Peyer's patch (tissue), 4 donors: ENCODE measurements around the gene SH3BP5L. TPM values are rescaled to one million over a fixed set of nuclear protein-coding genes. Genes with fewer than 3 reads are reported as not detected.

Source experiments
- DNase-seq, 3 donors: peaks; one replicate each; pipeline ENCODE4 v3.0.0-alpha.2; 2017 to 2019
- H3K27ac ChIP-seq, 4 donors: fragments of 200-600 bp; sonication (generic); one replicate each; pipeline ENCODE4 v1.5.1; 2016 to 2019
- H3K27me3 ChIP-seq, 2 donors: fragments of 200-600 bp; sonication (generic); one replicate each; pipeline ENCODE4 v1.5.1; 2019
- H3K36me3 ChIP-seq, 3 donors: fragments of 200-600 bp; sonication (generic); one replicate each; pipeline ENCODE4 v1.5.1; 2016 to 2019
- H3K4me1 ChIP-seq, 4 donors: fragments of 200-600 bp; sonication (generic); one replicate each; pipeline ENCODE4 v1.5.1; 2016 to 2019
- H3K4me3 ChIP-seq, 4 donors: fragments of 200-600 bp; sonication (generic); 1 replicate in 3 of 4; 2 replicates in 1 of 4; pipeline ENCODE4 v1.5.1; 2016 to 2019; ENCODE audit warnings: mild to moderate bottlenecking in 1 of 4
- H3K9me3 ChIP-seq, 4 donors: fragments of 200-600 bp; sonication (generic); one replicate each; pipeline ENCODE4 v1.5.1; 2016 to 2019; ENCODE audit warnings: mild to moderate bottlenecking in 1 of 4
- CTCF ChIP-seq, 6 experiments: fragments of 450-650 bp in 4 of 6; fragments of 200-600 bp in 2 of 6; sonication (generic) in 1 of 6; IDR thresholded peaks; one replicate each; pipeline ENCODE4 v1.5.1; 2017 to 2019; ENCODE audit warnings: antibody characterized with exemption in 6 of 6, mild to moderate bottlenecking in 3 of 6, moderate library complexity in 1 of 6
- POLR2A ChIP-seq, 2 donors: fragments of 450-650 bp; IDR thresholded peaks; one replicate each; pipeline ENCODE4 v1.5.1; 2017; ENCODE audit warnings: antibody characterized with exemption in 2 of 2, mild to moderate bottlenecking in 2 of 2, moderate library complexity in 2 of 2
- total RNA-seq, 4 donors: library from RNA; depleted of rRNA; stranded (reverse); fragments of >200 nt; gene quantifications; one replicate each; pipeline ENCODE4 v1.1.0, GENCODE V29; 2016

Gene SH3BP5L
- total RNA-seq, 4 donors from 2014 or later: 19.0 to 60.6 (median 51.5) TPM

GRCh38 chr1:248823517-248824001, 2.2 kb downstream of the SH3BP5L start:
- no peak for DNase-seq
- peak overlapping the region in 1 of 4 donors; percentile 91 for H3K4me3 ChIP-seq
- H3K4me1 ChIP-seq: peaks cover 8 to 55% (median 24%) of the 10 kb centered on the region in 4 donors
- no peaks in the 10 kb centered on the region for H3K27me3 ChIP-seq
- peaks cover 0 to 27% (median 0%) of the 10 kb centered on the region in 3 donors for H3K36me3 ChIP-seq
- H3K27ac ChIP-seq: no peak overlapping the region
- TF ChIP-seq POLR2A (IDR thresholded peaks at IDR 0.05) (no peak), CTCF (IDR thresholded peaks at IDR 0.05) (no peak)
- no peaks in the 10 kb centered on the region for H3K9me3 ChIP-seq

GRCh38 chr1:248822148-248823032, 3.3 kb downstream of the SH3BP5L start:
- Histone ChIP-seq H3K4me1 (peaks cover 8 to 54% (median 24%) of the 10 kb centered on the region in 4 donors), H3K27ac (no peak overlapping the region), H3K9me3 (no peaks in the 10 kb centered on the region), H3K4me3 (no peak overlapping the region), H3K36me3 (peaks cover 0 to 37% (median 0%) of the 10 kb centered on the region in 3 donors), H3K27me3 (no peaks in the 10 kb centered on the region)
- TF ChIP-seq CTCF (IDR thresholded peaks at IDR 0.05) (no peak), POLR2A (IDR thresholded peaks at IDR 0.05) (no peak)
- peak in 2 of 3 donors; percentile 13 to 22 for DNase-seq

- Histone ChIP-seq H3K9me3 (no peaks in the 10 kb centered on the region), H3K27me3 (no peaks in the 10 kb centered on the region), H3K4me3 (no peak overlapping the region), H3K36me3 (peaks cover 0 to 44% (median 0%) of the 10 kb centered on the region in 3 donors), H3K27ac (no peak overlapping the region), H3K4me1 (peaks cover 8 to 47% (median 20%) of the 10 kb centered on the region in 4 donors)
- DNase-seq: peak in 1 of 3 donors; percentile 24
- no peak for TF ChIP-seq POLR2A (IDR thresholded peaks at IDR 0.05)
These were observed 4.1 kb downstream of the SH3BP5L start for GRCh38 chr1:248821641-248822040.

GRCh38 chr1:248821101-248821500, 4.6 kb downstream of the SH3BP5L start:
- Histone ChIP-seq H3K27ac (no peak overlapping the region), H3K4me3 (no peak overlapping the region), H3K9me3 (no peaks in the 10 kb centered on the region), H3K27me3 (no peaks in the 10 kb centered on the region), H3K36me3 (peaks cover 0 to 50% (median 0%) of the 10 kb centered on the region in 3 donors), H3K4me1 (peaks cover 8 to 47% (median 20%) of the 10 kb centered on the region in 4 donors)
- peak in 1 of 3 donors; percentile 18 for DNase-seq
- no peak for TF ChIP-seq CTCF (IDR thresholded peaks at IDR 0.05)
- no peak for TF ChIP-seq POLR2A (IDR thresholded peaks at IDR 0.05)

GRCh38 chr1:248820041-248820585, 5.6 kb downstream of the SH3BP5L start:
- peak in 1 of 3 donors; percentile 25 for DNase-seq
- no peak overlapping the region for H3K27ac ChIP-seq
- H3K9me3 ChIP-seq: no peaks in the 10 kb centered on the region
- peaks cover 0 to 59% (median 0%) of the 10 kb centered on the region in 3 donors for H3K36me3 ChIP-seq
- H3K4me1 ChIP-seq: peaks cover 8 to 44% (median 19%) of the 10 kb centered on the region in 4 donors
- no peaks in the 10 kb centered on the region for H3K27me3 ChIP-seq
- H3K4me3 ChIP-seq: no peak overlapping the region
- TF ChIP-seq CTCF (IDR thresholded peaks at IDR 0.05) (no peak), POLR2A (IDR thresholded peaks at IDR 0.05) (no peak)
